T-cell (primary cell): ENCODE results near the gene KRT71. TPM values are rescaled to one million over a fixed set of nuclear protein-coding genes. Genes with fewer than 3 reads are reported as not detected.

Source experiments
- ATAC-seq, 4 experiments: fragments of 200-7000 bp in 3 of 4; fragments of 150-1000 bp in 1 of 4; cut with Tn5 transposase; replicated peaks in 1 of 4; 1 replicate in 3 of 4; 2 replicates in 1 of 4; pipeline ENCODE4 v1.10.0; 2021; ENCODE audit warnings: moderate library complexity in 3 of 4, mild to moderate bottlenecking in 2 of 4, moderate number of reproducible peaks in 1 of 4
- CTCF ChIA-PET, 2 donors: fragments of 300-600 bp; sonication (Branson Sonifier 250); formaldehyde crosslinking; loops; one replicate each; lab custom pipeline; 2022; ENCODE audit warnings: antibody characterized with exemption in 2 of 2; lab: Charles Lee
- POLR2A ChIA-PET, 2 donors: fragments of 300-600 bp; sonication (Branson Sonifier 250); formaldehyde crosslinking; loops; one replicate each; lab custom pipeline; 2022; ENCODE audit warnings: antibody characterized with exemption in 2 of 2; lab: Charles Lee
- DNase-seq, 35 experiments: peaks; one replicate each; pipeline versions ENCODE4 v3.0.0 to v3.0.0-alpha.2; 2013 to 2023
- H3K27ac ChIP-seq: one replicate; pipeline ENCODE4 v1.5.1; 2013; ENCODE audit warnings: low read length
- H3K27me3 ChIP-seq, 2 experiments: replicated peaks in 1 of 2; 1 replicate in 1 of 2; 2 replicates in 1 of 2; pipeline versions ENCODE4 v1.6.1 to v1.7.0; 2013; ENCODE audit warnings: low read length in 1 of 2, mixed read lengths in 1 of 2; ENCODE audit not compliant: control insufficient read depth in 2 of 2, insufficient read depth in 2 of 2; ENCODE audit errors: extremely low read depth in 1 of 2
- H3K36me3 ChIP-seq, 2 donors: 1 replicate in 1 of 2; 2 replicates in 1 of 2; pipeline versions ENCODE4 v1.6.1 to v1.7.0; 2013; ENCODE audit warnings: low read length in 1 of 2; ENCODE audit not compliant: control insufficient read depth in 2 of 2, insufficient read depth in 1 of 2; ENCODE audit errors: extremely low read depth in 1 of 2
- H3K4me1 ChIP-seq, 2 experiments: 1 replicate in 1 of 2; 2 replicates in 1 of 2; pipeline versions ENCODE4 v1.6.1 to v1.7.0; 2013; ENCODE audit warnings: low read length in 2 of 2, mixed read lengths in 1 of 2; ENCODE audit not compliant: insufficient read depth in 2 of 2, control insufficient read depth in 1 of 2; ENCODE audit errors: extremely low read depth in 1 of 2
- H3K4me3 ChIP-seq, 2 donors: 1 replicate in 1 of 2; 2 replicates in 1 of 2; pipeline versions ENCODE4 v1.5.1 to v1.7.0; 2013; ENCODE audit warnings: mild to moderate bottlenecking in 2 of 2, low read length in 1 of 2, moderate library complexity in 1 of 2; ENCODE audit not compliant: control insufficient read depth in 1 of 2; ENCODE audit errors: extremely low read depth in 1 of 2
- H3K9me3 ChIP-seq: 2 replicates; pipeline ENCODE4 v1.7.0; 2013
- H3K27ac Mint-ChIP-seq, 2 donors: one replicate each; pipeline ENCODE4 v1.8.0; 2020 to 2021; ENCODE audit warnings: mild to moderate bottlenecking in 2 of 2, mixed read lengths in 2 of 2
- H3K27me3 Mint-ChIP-seq, 2 donors: one replicate each; pipeline ENCODE4 v1.8.0; 2021 to 2022; ENCODE audit warnings: mixed read lengths in 2 of 2
- H3K36me3 Mint-ChIP-seq: one replicate; pipeline ENCODE4 v1.8.0; 2021; ENCODE audit warnings: mixed read lengths
- H3K4me1 Mint-ChIP-seq, 3 donors: one replicate each; pipeline ENCODE4 v1.8.0; 2020 to 2022; ENCODE audit warnings: mixed read lengths in 3 of 3, mild to moderate bottlenecking in 1 of 3
- H3K4me3 Mint-ChIP-seq, 3 donors: one replicate each; pipeline ENCODE4 v1.8.0; 2020 to 2022; ENCODE audit warnings: mild to moderate bottlenecking in 3 of 3, mixed read lengths in 3 of 3, moderate library complexity in 3 of 3
- H3K9me3 Mint-ChIP-seq, 3 donors: one replicate each; pipeline ENCODE4 v1.8.0; 2020 to 2022; ENCODE audit warnings: mixed read lengths in 3 of 3
- WGBS: methylation state at CpG from one replicate; pipeline ENCODE4 v1.1.5; 2013; ENCODE audit warnings: missing lambda C conversion rate; ENCODE audit not compliant: insufficient coverage; 5-methylcytosine and 5-hydroxymethylcytosine counted together
- total RNA-seq, 35 experiments: library from RNA in 6 of 35; stranded (reverse) in 6 of 35; fragments of 120-200 nt in 1 of 35; gene quantifications; one replicate each; pipeline versions ENCODE4 v1.2.1 to v1.2.4 and lab custom pipeline; 2013 to 2026

Gene KRT71
- total RNA-seq, 5 donors from 2014 or later (not counting 1 experiment from before 2014, with no cell fraction given): not detected

GRCh38 chr12:52515927-52516831 is 36.8 kb downstream of the KRT71 start:
- DNase-seq (no peak), ATAC-seq (no peak)
- peaks cover 3 to 23% of the 10 kb centered on the region in 2 experiments for H3K27me3 ChIP-seq
- Mint-ChIP-seq H3K36me3 (no peaks in the 10 kb centered on the region), H3K4me3 (no peak overlapping the region), H3K4me1 (no peaks in the 10 kb centered on the region), H3K27me3 (peaks cover 5 to 6% of the 10 kb centered on the region in 2 donors), H3K27ac (no peak overlapping the region), H3K9me3 (peaks cover 0 to 4% (median 3%) of the 10 kb centered on the region in 3 donors)
- H3K36me3 ChIP-seq: no peaks in the 10 kb centered on the region
- no peak overlapping the region for H3K4me3 ChIP-seq
- 87% methylated on average over 12 of the region's 15 CpGs for WGBS
- no peaks in the 10 kb centered on the region for H3K4me1 ChIP-seq
- H3K9me3 ChIP-seq: no peaks in the 10 kb centered on the region
- ChIA-PET POLR2A (no interaction called here), CTCF (no interaction called here)
- no peak overlapping the region for H3K27ac ChIP-seq

- CTCF ChIA-PET: no interaction called here
- no peak for ATAC-seq
Measured at GRCh38 chr12:52515319-52515646, 37.7 kb downstream of the KRT71 start.

DNA sequence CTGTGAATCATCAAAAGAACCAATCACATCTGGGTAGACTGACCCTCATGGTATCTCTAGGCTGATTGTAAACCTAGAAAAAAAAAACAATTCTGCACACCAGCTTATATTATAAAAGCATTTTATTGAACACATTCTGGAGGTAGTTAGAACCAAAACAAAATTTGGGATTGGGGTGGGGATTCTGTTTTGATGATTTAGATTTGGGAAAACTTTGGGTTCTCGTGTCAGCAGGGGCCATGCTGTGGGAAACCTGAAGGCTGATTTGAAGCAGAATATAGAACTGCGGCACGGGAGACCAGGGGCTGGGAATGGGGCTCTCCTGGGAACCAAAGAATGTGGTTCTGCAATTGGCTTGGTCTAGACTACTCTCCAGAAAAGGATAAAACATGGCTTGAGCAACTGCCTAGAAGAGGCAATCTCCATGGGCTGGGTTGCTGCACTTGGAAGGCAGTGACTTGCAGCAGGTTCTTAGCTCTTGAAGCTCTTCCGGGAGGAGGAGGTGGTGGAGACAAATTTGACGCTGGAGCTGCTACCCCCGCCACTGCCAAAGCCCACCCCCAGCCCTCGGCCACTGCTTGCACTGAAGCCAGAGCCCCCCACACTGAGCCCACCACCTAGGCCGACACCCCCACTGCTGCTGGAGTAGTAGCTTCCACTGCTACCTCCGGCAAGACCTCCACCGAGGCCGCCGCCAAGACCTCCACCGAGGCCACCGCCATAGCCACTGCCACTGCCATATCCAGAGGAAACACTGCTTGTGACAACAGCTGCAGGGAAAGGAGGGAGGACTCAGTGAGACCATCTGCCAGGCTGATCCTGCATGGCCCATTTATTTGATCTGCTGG is 38.2 kb downstream of the KRT71 start:
- ChIA-PET CTCF (no interaction called here), POLR2A (no interaction called here)
- H3K9me3 Mint-ChIP-seq: peaks cover 0 to 9% (median 6%) of the 10 kb centered on the region in 3 donors

More at GRCh38 chr12:52515319-52515646, 37.7 kb downstream of the KRT71 start:
- DNase-seq: no peak
- no peak overlapping the region for H3K27ac Mint-ChIP-seq
- Histone ChIP-seq H3K4me1 (no peaks in the 10 kb centered on the region), H3K36me3 (no peaks in the 10 kb centered on the region), H3K9me3 (no peaks in the 10 kb centered on the region), H3K27me3 (peaks cover 3 to 22% of the 10 kb centered on the region in 2 experiments), H3K27ac (no peak overlapping the region), H3K4me3 (no peak overlapping the region)
- WGBS: 100% methylated on average over 1 of the region's 1 CpG
- POLR2A ChIA-PET: no interaction called here
- peaks cover 0 to 7% (median 6%) of the 10 kb centered on the region in 3 donors for H3K9me3 Mint-ChIP-seq
- no peak overlapping the region for H3K4me3 Mint-ChIP-seq
- H3K27me3 Mint-ChIP-seq: peaks cover 6 to 8% of the 10 kb centered on the region in 2 donors
- no peaks in the 10 kb centered on the region for H3K4me1 Mint-ChIP-seq
- no peaks in the 10 kb centered on the region for H3K36me3 Mint-ChIP-seq

DNA sequence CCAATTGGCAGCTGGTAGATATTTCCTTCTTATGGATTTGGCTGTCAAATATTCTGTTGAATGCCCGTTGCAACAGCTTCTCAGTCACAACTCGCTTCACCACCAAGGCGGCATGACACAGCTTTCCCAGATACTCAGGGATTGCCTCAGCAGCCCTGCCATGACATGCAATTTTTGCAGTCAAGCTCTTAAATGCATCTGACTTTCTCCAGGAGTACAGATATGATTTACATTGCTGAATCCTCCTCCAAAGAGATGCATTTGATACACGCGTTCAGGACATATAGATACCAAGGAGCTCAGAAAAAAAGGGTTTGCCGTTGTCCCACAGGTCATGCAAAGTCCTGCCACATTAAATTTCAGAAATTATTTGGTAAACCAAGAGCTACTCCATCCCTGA is 39.2 kb downstream of the KRT71 start:
- H3K36me3 Mint-ChIP-seq: no peaks in the 10 kb centered on the region
- no peak for ATAC-seq
- no peak overlapping the region for H3K27ac Mint-ChIP-seq
- Histone ChIP-seq H3K4me3 (no peak overlapping the region), H3K27ac (no peak overlapping the region), H3K27me3 (peaks cover 3 to 20% of the 10 kb centered on the region in 2 experiments), H3K36me3 (no peaks in the 10 kb centered on the region), H3K9me3 (no peaks in the 10 kb centered on the region), H3K4me1 (no peaks in the 10 kb centered on the region)
- 85% methylated on average over 6 of the region's 6 CpGs for WGBS
- no peak overlapping the region for H3K4me3 Mint-ChIP-seq
- peaks cover 0 to 9% (median 6%) of the 10 kb centered on the region in 3 donors for H3K9me3 Mint-ChIP-seq
- peaks cover 13 to 14% of the 10 kb centered on the region in 2 donors for H3K27me3 Mint-ChIP-seq
- CTCF ChIA-PET: interaction anchor here in 1 of 2 donors (0.6 kb wide), 1 partner anchor 100 kb away, joined by 4 read pairs; no protein-coding TSS in a partner anchor
- POLR2A ChIA-PET: no interaction called here
- DNase-seq: no peak
- no peaks in the 10 kb centered on the region for H3K4me1 Mint-ChIP-seq

More for the DNA sequence above, 38.2 kb downstream of the KRT71 start:
- WGBS: 97% methylated on average over 8 of the region's 14 CpGs
- ATAC-seq (no peak), DNase-seq (no peak)
- no peak overlapping the region for H3K27ac ChIP-seq
- H3K9me3 ChIP-seq: no peaks in the 10 kb centered on the region
- H3K36me3 ChIP-seq: no peaks in the 10 kb centered on the region
- H3K27ac Mint-ChIP-seq: no peak overlapping the region
- no peaks in the 10 kb centered on the region for H3K4me1 ChIP-seq
- H3K27me3 Mint-ChIP-seq: peaks cover 12 to 13% of the 10 kb centered on the region in 2 donors
- H3K4me3 ChIP-seq: no peak overlapping the region
- H3K4me1 Mint-ChIP-seq: no peaks in the 10 kb centered on the region
- H3K36me3 Mint-ChIP-seq: no peaks in the 10 kb centered on the region
- peaks cover 3 to 20% of the 10 kb centered on the region in 2 experiments for H3K27me3 ChIP-seq
- H3K4me3 Mint-ChIP-seq: no peak overlapping the region

DNA sequence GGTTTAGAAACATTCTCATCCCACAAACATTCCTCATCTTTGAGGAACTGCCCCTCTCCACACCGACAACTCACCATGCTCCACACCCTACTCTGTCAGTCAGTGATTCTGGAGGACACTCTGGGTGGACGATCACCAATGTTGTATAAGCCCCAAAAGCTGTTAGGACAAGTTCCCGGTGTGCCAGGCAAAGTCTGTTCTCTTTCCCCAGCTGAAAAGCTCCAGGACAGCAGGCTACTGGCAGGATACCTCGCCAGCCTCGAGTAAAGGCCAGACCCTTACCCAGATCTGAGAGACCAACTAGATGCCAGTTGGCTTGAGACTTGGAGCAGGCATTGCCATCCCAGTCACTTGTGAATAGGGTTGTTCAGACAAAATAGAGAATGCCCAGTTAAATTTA is 44.7 kb downstream of the KRT71 start:
- H3K27me3 ChIP-seq: peaks cover 6 to 15% of the 10 kb centered on the region in 2 experiments
- H3K4me1 ChIP-seq: peaks cover 0 to 3% of the 10 kb centered on the region in 2 experiments
- peaks cover 0 to 6% (median 0%) of the 10 kb centered on the region in 3 donors for H3K4me1 Mint-ChIP-seq
- ATAC-seq (no peak), DNase-seq (no peak)
- no peak overlapping the region for H3K27ac ChIP-seq
- no peaks in the 10 kb centered on the region for H3K36me3 ChIP-seq
- ChIA-PET CTCF (interaction anchor here in 1 of 2 donors (1.0 kb wide), 1 partner anchor 370 kb away, joined by 6 read pairs; no protein-coding TSS in a partner anchor), POLR2A (no interaction called here)
- no peaks in the 10 kb centered on the region for H3K36me3 Mint-ChIP-seq
- H3K27ac Mint-ChIP-seq: no peak overlapping the region
- no peak overlapping the region for H3K4me3 ChIP-seq
- no peaks in the 10 kb centered on the region for H3K9me3 ChIP-seq
- no peak overlapping the region for H3K4me3 Mint-ChIP-seq
- H3K9me3 Mint-ChIP-seq: peaks cover 0 to 9% (median 6%) of the 10 kb centered on the region in 3 donors
- 68% methylated on average over 4 of the region's 5 CpGs for WGBS
- H3K27me3 Mint-ChIP-seq: peaks cover 30 to 41% of the 10 kb centered on the region in 2 donors
